OCI-LY7 (cell line): ENCODE measurements around the gene EHMT2. TPM values are rescaled to one million over a fixed set of nuclear protein-coding genes. Genes with fewer than 3 reads are reported as not detected.

Experiments used
- BruUV-seq: library from RNA; stranded (reverse); fragments of 400-500 nt; replicated peaks from 2 replicates; lab custom pipeline; 2021; lab: Mats Ljungman, UMichigan
- CTCF ChIA-PET: fragments of 300-600 bp; sonication (Branson Sonifier 250); formaldehyde crosslinking; loops from one replicate; lab custom pipeline; 2022; ENCODE audit warnings: antibody characterized with exemption; ENCODE audit not compliant: unreplicated experiment; lab: Charles Lee
- POLR2A ChIA-PET: fragments of 300-600 bp; sonication (Branson Sonifier 250); formaldehyde crosslinking; loops from one replicate; lab custom pipeline; 2022; ENCODE audit warnings: antibody characterized with exemption; lab: Charles Lee
- DNase-seq: peaks from one replicate; pipeline ENCODE4 v3.0.0-alpha.2; 2015; ENCODE audit warnings: low spot score
- H2AFZ ChIP-seq: fragments of 200-600 bp; sonication (generic), shearing (Covaris generic); 2 replicates; pipeline ENCODE4 v1.6.1; 2014; ENCODE audit warnings: mild to moderate bottlenecking, antibody characterized with exemption, low read length, moderate library complexity
- H3K27ac ChIP-seq: fragments of 200-600 bp; sonication (generic); 2 replicates; pipeline ENCODE4 v1.5.1; 2014; ENCODE audit warnings: mixed run types, low read depth, mild to moderate bottlenecking, moderate library complexity, low read length, inconsistent platforms; ENCODE audit not compliant: poor library complexity, severe bottlenecking
- H3K36me3 ChIP-seq: fragments of 200-600 bp; sonication (generic); 2 replicates; pipeline ENCODE4 v1.6.1; 2014; ENCODE audit warnings: mild to moderate bottlenecking, antibody characterized with exemption, low read length, moderate library complexity, mixed read lengths; ENCODE audit not compliant: insufficient read depth
- H3K4me1 ChIP-seq: fragments of 200-600 bp; sonication (generic); 2 replicates; pipeline ENCODE4 v1.5.1; 2014; ENCODE audit warnings: mild to moderate bottlenecking, low read length; ENCODE audit not compliant: insufficient read depth, poor library complexity, severe bottlenecking
- H3K4me2 ChIP-seq: fragments of 200-600 bp; sonication (generic); 2 replicates; pipeline ENCODE4 v1.6.1; 2014; ENCODE audit warnings: mild to moderate bottlenecking, low read length
- H3K4me3 ChIP-seq: fragments of 200-600 bp; sonication (generic); 2 replicates; pipeline ENCODE4 v1.5.1; 2014; ENCODE audit warnings: mild to moderate bottlenecking, low read depth, low read length; ENCODE audit not compliant: poor library complexity, severe bottlenecking
- H3K79me2 ChIP-seq: fragments of 200-600 bp; sonication (generic); 2 replicates; pipeline ENCODE4 v1.6.1; 2016; ENCODE audit warnings: low read depth, mild to moderate bottlenecking, low read length, moderate library complexity, mixed read lengths; ENCODE audit not compliant: insufficient read depth
- H3K9me2 ChIP-seq: fragments of 200-600 bp; sonication (generic); 2 replicates; pipeline ENCODE4 v1.6.1; 2016; ENCODE audit warnings: mild to moderate bottlenecking, low read length, mixed read lengths; ENCODE audit not compliant: insufficient read depth
- H3K9me3 ChIP-seq: fragments of 200-600 bp; sonication (generic); 2 replicates; pipeline ENCODE4 v1.6.1; 2014; ENCODE audit warnings: mild to moderate bottlenecking, mixed run types, low read length, mixed read lengths
- H4K20me1 ChIP-seq: fragments of 200-600 bp; sonication (generic); 2 replicates; pipeline ENCODE4 v1.6.1; 2014; ENCODE audit warnings: mild to moderate bottlenecking, antibody characterized with exemption, low read length, moderate library complexity, mixed read lengths; ENCODE audit not compliant: insufficient read depth
- EZH2phosphoT487 ChIP-seq: fragments of 200-600 bp; sonication (generic); IDR thresholded peaks from 2 replicates; pipeline ENCODE4 v1.6.1; 2018; ENCODE audit warnings: low read depth, borderline replicate concordance, mild to moderate bottlenecking, mixed run types, antibody characterized with exemption, low read length, moderate library complexity, mixed read lengths
- intact Hi-C: fragments of 100-400 bp; cut with micrococcal nuclease; formaldehyde crosslinking; loops from one replicate; pipeline ENCODE4 v1.10.0; 2022; ENCODE audit not compliant: unreplicated experiment
- small RNA-seq: library from RNA; depleted of rRNA; stranded (forward); fragments of <200 nt; gene quantifications from one replicate; pipeline ENCODE3, GENCODE V24; 2014
- total RNA-seq, 2 experiments: library from RNA; depleted of rRNA in 1 of 2; stranded (reverse); fragments of >200 nt in 1 of 2; shearing (Covaris generic) in 1 of 2; gene quantifications; 2 replicates each; pipeline ENCODE4 v1.2.3, GENCODE V29; 2014 to 2022
- TF ChIP-seq, protein P1 (sequence below): fragments of 200-600 bp; sonication (generic); conservative IDR thresholded peaks from 2 replicates; pipeline ENCODE4 v1.5.1; 2014; ENCODE audit warnings: mild to moderate bottlenecking, antibody characterized with exemption, low read length, moderate library complexity, mixed read lengths

Gene EHMT2
- total RNA-seq, 2 experiments from 2014 or later: 49.5 to 76.8 TPM

DNA sequence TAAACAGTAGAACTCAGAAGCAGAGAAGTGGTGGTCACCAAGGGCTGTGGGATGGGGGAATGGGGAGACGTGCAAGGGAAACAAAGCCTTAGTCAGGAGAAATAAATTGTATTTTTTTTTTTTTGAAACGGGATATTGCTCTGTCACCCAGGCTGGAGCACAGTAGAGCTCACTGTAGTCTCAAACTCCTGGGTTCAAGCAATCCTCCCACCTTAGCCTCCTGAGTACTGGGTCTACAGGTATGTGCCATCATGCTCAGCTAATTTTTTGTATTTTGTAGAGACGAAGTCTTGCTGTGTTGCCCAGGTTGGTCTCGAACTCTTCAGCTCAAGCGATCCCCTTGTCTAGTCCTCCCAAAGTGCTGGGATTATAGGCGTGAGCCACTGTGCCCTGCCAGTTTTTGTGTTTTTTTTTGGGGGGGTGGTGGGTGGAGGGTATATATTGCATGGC is 66.6 kb downstream of the EHMT2 start:
- peak overlapping the region; percentile 99 for H3K4me2 ChIP-seq
- intact Hi-C loops: loop anchor here (1.0 to 10.0 kb wide), 7 partner anchors 58 to 336 kb away; partner anchors contain the start of genes ATP6V1G2, DDAH2, MICB and NELFE
- H3K27ac ChIP-seq: peak overlapping the region; percentile 95
- H3K9me2 ChIP-seq: no peaks in the 10 kb centered on the region
- peaks cover 12% of the 10 kb centered on the region for H3K36me3 ChIP-seq
- no peaks in the 10 kb centered on the region for H3K9me3 ChIP-seq
- peak overlapping the region; percentile 24; the same call in 1 of the 2 replicates for H2AFZ ChIP-seq
- peak overlapping the region; percentile 89 for H3K4me3 ChIP-seq
- ChIA-PET POLR2A (interaction anchor here (0.6 to 3.8 kb wide), 9 partner anchors 11 to 236 kb away, joined by 3 to 43 read pairs (median 4); partner anchors contain the start of genes CLIC1, LSM2, MSH5 and NEU1), CTCF (interaction anchor here (0.8 to 1.0 kb wide), 2 partner anchors 61 to 92 kb away, joined by 3 read pairs; no protein-coding TSS in a partner anchor)
- peaks cover 43% of the 10 kb centered on the region for H3K4me1 ChIP-seq
- H3K79me2 ChIP-seq: peaks cover 60% of the 10 kb centered on the region
- H4K20me1 ChIP-seq: peaks cover under 1% of the 10 kb centered on the region; the same call in 1 of the 2 replicates
- BruUV-seq: no TSS peak
- peak; percentile 22 for DNase-seq
- TF ChIP-seq EZH2phosphoT487: no peak
- TF ChIP-seq, protein P1, sequence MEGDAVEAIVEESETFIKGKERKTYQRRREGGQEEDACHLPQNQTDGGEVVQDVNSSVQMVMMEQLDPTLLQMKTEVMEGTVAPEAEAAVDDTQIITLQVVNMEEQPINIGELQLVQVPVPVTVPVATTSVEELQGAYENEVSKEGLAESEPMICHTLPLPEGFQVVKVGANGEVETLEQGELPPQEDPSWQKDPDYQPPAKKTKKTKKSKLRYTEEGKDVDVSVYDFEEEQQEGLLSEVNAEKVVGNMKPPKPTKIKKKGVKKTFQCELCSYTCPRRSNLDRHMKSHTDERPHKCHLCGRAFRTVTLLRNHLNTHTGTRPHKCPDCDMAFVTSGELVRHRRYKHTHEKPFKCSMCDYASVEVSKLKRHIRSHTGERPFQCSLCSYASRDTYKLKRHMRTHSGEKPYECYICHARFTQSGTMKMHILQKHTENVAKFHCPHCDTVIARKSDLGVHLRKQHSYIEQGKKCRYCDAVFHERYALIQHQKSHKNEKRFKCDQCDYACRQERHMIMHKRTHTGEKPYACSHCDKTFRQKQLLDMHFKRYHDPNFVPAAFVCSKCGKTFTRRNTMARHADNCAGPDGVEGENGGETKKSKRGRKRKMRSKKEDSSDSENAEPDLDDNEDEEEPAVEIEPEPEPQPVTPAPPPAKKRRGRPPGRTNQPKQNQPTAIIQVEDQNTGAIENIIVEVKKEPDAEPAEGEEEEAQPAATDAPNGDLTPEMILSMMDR: no peak

Small RNA genes within 50 kb of the gene (small RNA-seq; reads per million reads assigned to genes)
- gene AL645922.1 (not detected), gene SNORD48 (116 reads per million, percentile 99 among the genes with 10 or more reads in this experiment), gene SNORD52 (not detected)

Other genes starting within 250 kb of the EHMT2 start
Only the 30 nearest of the 36 such genes appear.
- gene LY6G5B, start 227.7 kb downstream of the EHMT2 start, total RNA-seq (2014; rRNA removed; shearing (Covaris generic)): 12.3 and 15.9 TPM in 2 replicates
- gene LY6G5B, start 227.7 kb downstream of the EHMT2 start, total RNA-seq (2022): 28.7 and 32.0 TPM in 2 replicates
- 1.6 and 1.8 TPM in 2 replicates for gene LY6G5C, start 216.6 kb downstream of the EHMT2 start, total RNA-seq (2014; rRNA removed; shearing (Covaris generic))
- 2.5 and 3.5 TPM in 2 replicates for gene LY6G5C, start 216.6 kb downstream of the EHMT2 start, total RNA-seq (2022)
- 28.6 and 34.8 TPM in 2 replicates for gene ABHD16A, start 194.4 kb downstream of the EHMT2 start, total RNA-seq (2014; rRNA removed; shearing (Covaris generic))
- 32.7 and 35.2 TPM in 2 replicates for gene ABHD16A, start 194.4 kb downstream of the EHMT2 start, total RNA-seq (2022)
- gene LY6G6F, start 190.8 kb downstream of the EHMT2 start, total RNA-seq (2014; rRNA removed; shearing (Covaris generic)): not detected in 2 replicates
- not detected in 2 replicates for gene LY6G6F, start 190.8 kb downstream of the EHMT2 start, total RNA-seq (2022)
- not detected in 2 replicates for gene LY6G6D, start 182.3 kb downstream of the EHMT2 start, total RNA-seq (2014; rRNA removed; shearing (Covaris generic))
- gene LY6G6D, start 182.3 kb downstream of the EHMT2 start, total RNA-seq (2022): not detected in 2 replicates
- not detected in 2 replicates for gene LY6G6C, start 176.0 kb downstream of the EHMT2 start, total RNA-seq (2014; rRNA removed; shearing (Covaris generic))
- not detected in 2 replicates for gene LY6G6C, start 176.0 kb downstream of the EHMT2 start, total RNA-seq (2022)
- not detected in 2 replicates for gene MPIG6B, start 174.3 kb downstream of the EHMT2 start, total RNA-seq (2014; rRNA removed; shearing (Covaris generic))
- not detected in 2 replicates for gene MPIG6B, start 174.3 kb downstream of the EHMT2 start, total RNA-seq (2022)
- 14.0 and 20.6 TPM in 2 replicates for gene DDAH2, start 168.4 kb downstream of the EHMT2 start, total RNA-seq (2014; rRNA removed; shearing (Covaris generic))
- 20.4 and 26.4 TPM in 2 replicates for gene DDAH2, start 168.4 kb downstream of the EHMT2 start, total RNA-seq (2022)
- 376 and 413 TPM in 2 replicates for gene CLIC1, start 161.2 kb downstream of the EHMT2 start, total RNA-seq (2014; rRNA removed; shearing (Covaris generic))
- gene CLIC1, start 161.2 kb downstream of the EHMT2 start, total RNA-seq (2022): 314 and 318 TPM in 2 replicates
- gene MSH5, start 157.7 kb downstream of the EHMT2 start, total RNA-seq (2014; rRNA removed; shearing (Covaris generic)): 104 and 108 TPM in 2 replicates
- gene MSH5, start 157.7 kb downstream of the EHMT2 start, total RNA-seq (2022): 218 and 258 TPM in 2 replicates
- 31.3 and 47.1 TPM in 2 replicates for gene SAPCD1, start 135.0 kb downstream of the EHMT2 start, total RNA-seq (2014; rRNA removed; shearing (Covaris generic))
- 53.5 and 66.8 TPM in 2 replicates for gene SAPCD1, start 135.0 kb downstream of the EHMT2 start, total RNA-seq (2022)
- 2.1 and 2.2 TPM in 2 replicates for gene VWA7, start 120.4 kb downstream of the EHMT2 start, total RNA-seq (2014; rRNA removed; shearing (Covaris generic))
- 3.7 and 6.5 TPM in 2 replicates for gene VWA7, start 120.4 kb downstream of the EHMT2 start, total RNA-seq (2022)
- gene VARS1, start 101.9 kb downstream of the EHMT2 start, total RNA-seq (2014; rRNA removed; shearing (Covaris generic)): 47.0 and 51.2 TPM in 2 replicates
- 118 and 137 TPM in 2 replicates for gene VARS1, start 101.9 kb downstream of the EHMT2 start, total RNA-seq (2022)
- 65.2 and 78.4 TPM in 2 replicates for gene LSM2, start 90.7 kb downstream of the EHMT2 start, total RNA-seq (2014; rRNA removed; shearing (Covaris generic))
- gene LSM2, start 90.7 kb downstream of the EHMT2 start, total RNA-seq (2022): 78.0 and 82.6 TPM in 2 replicates
- 0.19 TPM in 1 of 2 replicates, not detected in the other for gene HSPA1L, start 82.4 kb downstream of the EHMT2 start, total RNA-seq (2014; rRNA removed; shearing (Covaris generic))
- 0.15 and 0.49 TPM in 2 replicates for gene HSPA1L, start 82.4 kb downstream of the EHMT2 start, total RNA-seq (2022)
- gene HSPA1A, start 82.2 kb downstream of the EHMT2 start, total RNA-seq (2014; rRNA removed; shearing (Covaris generic)): 0.22 and 0.41 TPM in 2 replicates
- 0.81 and 2.2 TPM in 2 replicates for gene HSPA1A, start 82.2 kb downstream of the EHMT2 start, total RNA-seq (2022)
- gene HSPA1B, start 70.0 kb downstream of the EHMT2 start, total RNA-seq (2014; rRNA removed; shearing (Covaris generic)): 160 and 177 TPM in 2 replicates
- gene HSPA1B, start 70.0 kb downstream of the EHMT2 start, total RNA-seq (2022): 40.1 and 60.9 TPM in 2 replicates
- 5.5 and 7.0 TPM in 2 replicates for gene NEU1, start 34.9 kb downstream of the EHMT2 start, total RNA-seq (2014; rRNA removed; shearing (Covaris generic))
- 10.6 and 13.4 TPM in 2 replicates for gene NEU1, start 34.9 kb downstream of the EHMT2 start, total RNA-seq (2022)
- not detected in 2 replicates for gene SLC44A4, start 18.7 kb downstream of the EHMT2 start, total RNA-seq (2014; rRNA removed; shearing (Covaris generic))
- not detected in 2 replicates for gene SLC44A4, start 18.7 kb downstream of the EHMT2 start, total RNA-seq (2022)
- gene ZBTB12, start 4.4 kb upstream of the EHMT2 start, total RNA-seq (2014; rRNA removed; shearing (Covaris generic)): 12.8 and 17.6 TPM in 2 replicates
- 20.2 and 21.0 TPM in 2 replicates for gene ZBTB12, start 4.4 kb upstream of the EHMT2 start, total RNA-seq (2022)
- 3.1 and 3.4 TPM in 2 replicates for gene C2, start 30.0 kb upstream of the EHMT2 start, total RNA-seq (2014; rRNA removed; shearing (Covaris generic))
- gene C2, start 30.0 kb upstream of the EHMT2 start, total RNA-seq (2022): 4.4 and 8.7 TPM in 2 replicates
- 1.1 TPM in 1 of 2 replicates, not detected in the other for gene CFB, start 48.4 kb upstream of the EHMT2 start, total RNA-seq (2014; rRNA removed; shearing (Covaris generic))
- 1.2 and 2.4 TPM in 2 replicates for gene CFB, start 48.4 kb upstream of the EHMT2 start, total RNA-seq (2022)
- 94.8 and 134 TPM in 2 replicates for gene NELFE, start 61.3 kb upstream of the EHMT2 start, total RNA-seq (2014; rRNA removed; shearing (Covaris generic))
- gene NELFE, start 61.3 kb upstream of the EHMT2 start, total RNA-seq (2022): 76.1 and 77.8 TPM in 2 replicates
- gene SKIC2, start 61.5 kb upstream of the EHMT2 start, total RNA-seq (2014; rRNA removed; shearing (Covaris generic)): 45.8 and 62.2 TPM in 2 replicates
- 69.8 and 77.5 TPM in 2 replicates for gene SKIC2, start 61.5 kb upstream of the EHMT2 start, total RNA-seq (2022)
- gene DXO, start 74.4 kb upstream of the EHMT2 start, total RNA-seq (2014; rRNA removed; shearing (Covaris generic)): 34.9 and 36.5 TPM in 2 replicates
- 17.5 and 28.0 TPM in 2 replicates for gene DXO, start 74.4 kb upstream of the EHMT2 start, total RNA-seq (2022)
- gene C4A, start 84.4 kb upstream of the EHMT2 start, total RNA-seq (2014; rRNA removed; shearing (Covaris generic)): 2.2 and 2.9 TPM in 2 replicates
- gene C4A, start 84.4 kb upstream of the EHMT2 start, total RNA-seq (2022): 4.8 and 6.6 TPM in 2 replicates
- gene C4B, start 117.1 kb upstream of the EHMT2 start, total RNA-seq (2014; rRNA removed; shearing (Covaris generic)): 2.5 and 2.9 TPM in 2 replicates
- 3.7 and 4.2 TPM in 2 replicates for gene C4B, start 117.1 kb upstream of the EHMT2 start, total RNA-seq (2022)
- gene CYP21A2, start 140.7 kb upstream of the EHMT2 start, total RNA-seq (2014; rRNA removed; shearing (Covaris generic)): not detected in 2 replicates
- gene CYP21A2, start 140.7 kb upstream of the EHMT2 start, total RNA-seq (2022): not detected in 2 replicates
- gene TNXB, start 211.6 kb upstream of the EHMT2 start, total RNA-seq (2014; rRNA removed; shearing (Covaris generic)): 1.7 and 7.1 TPM in 2 replicates
- gene TNXB, start 211.6 kb upstream of the EHMT2 start, total RNA-seq (2022): 9.2 and 10.5 TPM in 2 replicates
- gene ATF6B, start 230.5 kb upstream of the EHMT2 start, total RNA-seq (2014; rRNA removed; shearing (Covaris generic)): 44.8 and 57.7 TPM in 2 replicates
- gene ATF6B, start 230.5 kb upstream of the EHMT2 start, total RNA-seq (2022): 122 and 125 TPM in 2 replicates